Left lung (tissue), 10 donors: ENCODE results near the gene SYT9. TPM values are rescaled to one million over a fixed set of nuclear protein-coding genes. Genes with fewer than 3 reads are reported as not detected.

Source experiments
- ATAC-seq: fragments of 200-7000 bp; cut with Tn5 transposase; one replicate; pipeline ENCODE4 v1.9.1; 2020; ENCODE audit warnings: moderate library complexity
- DNase-seq, 4 donors: peaks; one replicate each; pipeline ENCODE4 v3.0.0-alpha.2; 2013 to 2020
- H3K27ac ChIP-seq, 2 donors: fragments of 200-600 bp; sonication (generic) in 1 of 2; one replicate each; pipeline versions ENCODE4 v1.5.0 to v1.8.0; 2020 to 2021
- H3K27me3 ChIP-seq, 2 donors: fragments of 200-600 bp; sonication (generic) in 1 of 2; one replicate each; pipeline versions ENCODE4 v1.5.0 to v1.8.0; 2020 to 2021
- H3K36me3 ChIP-seq, 2 donors: fragments of 200-600 bp; sonication (generic) in 1 of 2; one replicate each; pipeline versions ENCODE4 v1.5.0 to v1.8.0; 2020 to 2021
- H3K4me1 ChIP-seq, 2 donors: fragments of 200-600 bp; one replicate each; pipeline ENCODE4 v1.8.0; 2021
- H3K4me3 ChIP-seq, 2 donors: fragments of 200-600 bp; sonication (generic) in 1 of 2; one replicate each; pipeline versions ENCODE4 v1.5.0 to v1.8.0; 2020 to 2021; ENCODE audit warnings: mild to moderate bottlenecking in 1 of 2
- H3K9me3 ChIP-seq, 2 donors: fragments of 200-600 bp; sonication (generic) in 1 of 2; one replicate each; pipeline versions ENCODE4 v1.5.0 to v1.8.0; 2020 to 2021
- intact Hi-C, 2 donors: fragments of 100-400 bp; cut with DNase I; formaldehyde crosslinking; loops; one replicate each; pipeline versions ENCODE4 v1.11.2 to v1.14.2; 2022
- polyA plus RNA-seq, 6 donors: library from polyadenylated mRNA; unstranded; fragments of 120-200 nt; gene quantifications; one replicate each; pipeline ENCODE4 v1.2.1, GENCODE V29; 2013; ENCODE audit not compliant: insufficient read length in 6 of 6
- total RNA-seq, 2 donors: library from RNA; stranded (reverse); fragmentation: NEBNext Ultra II Directional; extraction: Animal tissue kit (Norgen Biotek cat#: 25700); gene quantifications; one replicate each; pipeline ENCODE4 v1.2.1, GENCODE V29; 2021
- TF ChIP-seq, protein P1 (sequence below), 2 donors: fragments of 200-600 bp; sonication (generic) in 1 of 2; IDR thresholded peaks; one replicate each; pipeline versions ENCODE4 v1.5.0 to v1.8.0; 2021; ENCODE audit warnings: antibody characterized with exemption in 2 of 2
- donor health status: DM: no; HTN: yes; CAD: no.
- donor health status: DM: no; HTN: no; CAD: no.

The SYT9 gene
- total and polyA plus RNA-seq, 8 donors = 0.10 to 0.20 (median 0.11) TPM; not detected in 1

DNA sequence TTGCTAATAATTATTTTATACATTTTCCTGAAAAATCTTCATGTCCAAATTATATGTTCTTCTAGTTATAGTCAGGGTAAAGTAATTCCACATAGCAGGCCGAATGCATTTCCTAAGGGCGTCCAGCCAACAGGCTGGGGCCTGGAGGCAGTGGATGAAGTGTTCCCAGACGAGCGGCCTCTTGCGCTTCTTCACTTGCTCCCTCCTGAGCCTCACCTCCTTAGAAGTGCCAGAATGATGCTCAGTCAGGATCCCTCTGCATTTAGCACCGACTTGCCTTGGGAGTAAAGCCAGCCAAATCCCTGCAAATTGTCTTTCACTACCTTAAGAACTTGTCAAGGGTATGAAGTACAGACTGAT is 235.1 kb downstream of the SYT9 start:
- peak overlapping the region; percentile 34 to 35 for H3K4me3 ChIP-seq

DNA sequence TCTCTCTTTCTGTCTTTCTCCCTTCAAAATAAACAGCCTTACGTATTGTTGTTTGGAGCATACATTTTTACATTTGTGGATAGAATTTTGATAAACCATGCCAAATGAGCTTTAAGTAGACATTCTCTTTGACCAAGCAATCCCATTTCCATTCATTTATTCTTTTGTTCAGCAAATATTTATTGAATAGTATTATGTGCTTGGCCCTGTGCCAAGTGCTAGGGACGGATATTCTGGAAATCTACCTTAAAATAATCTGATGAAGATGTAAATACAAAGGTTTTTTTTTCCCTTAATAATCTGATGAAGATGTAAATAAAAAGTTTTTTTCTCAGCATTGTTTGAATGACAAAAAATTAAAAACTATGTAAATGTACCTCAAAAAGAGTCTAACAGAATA is 235.7 kb downstream of the SYT9 start:
- Histone ChIP-seq H3K4me1 (peaks cover 0 to 6% of the 10 kb centered on the region in 2 donors), H3K27me3 (peaks cover 0 to 8% of the 10 kb centered on the region in 2 donors), H3K9me3 (no peaks in the 10 kb centered on the region), H3K36me3 (no peaks in the 10 kb centered on the region), H3K4me3 (peak overlapping the region in 1 of 2 donors; percentile 34), H3K27ac (no peak overlapping the region)
- TF ChIP-seq, protein P1, sequence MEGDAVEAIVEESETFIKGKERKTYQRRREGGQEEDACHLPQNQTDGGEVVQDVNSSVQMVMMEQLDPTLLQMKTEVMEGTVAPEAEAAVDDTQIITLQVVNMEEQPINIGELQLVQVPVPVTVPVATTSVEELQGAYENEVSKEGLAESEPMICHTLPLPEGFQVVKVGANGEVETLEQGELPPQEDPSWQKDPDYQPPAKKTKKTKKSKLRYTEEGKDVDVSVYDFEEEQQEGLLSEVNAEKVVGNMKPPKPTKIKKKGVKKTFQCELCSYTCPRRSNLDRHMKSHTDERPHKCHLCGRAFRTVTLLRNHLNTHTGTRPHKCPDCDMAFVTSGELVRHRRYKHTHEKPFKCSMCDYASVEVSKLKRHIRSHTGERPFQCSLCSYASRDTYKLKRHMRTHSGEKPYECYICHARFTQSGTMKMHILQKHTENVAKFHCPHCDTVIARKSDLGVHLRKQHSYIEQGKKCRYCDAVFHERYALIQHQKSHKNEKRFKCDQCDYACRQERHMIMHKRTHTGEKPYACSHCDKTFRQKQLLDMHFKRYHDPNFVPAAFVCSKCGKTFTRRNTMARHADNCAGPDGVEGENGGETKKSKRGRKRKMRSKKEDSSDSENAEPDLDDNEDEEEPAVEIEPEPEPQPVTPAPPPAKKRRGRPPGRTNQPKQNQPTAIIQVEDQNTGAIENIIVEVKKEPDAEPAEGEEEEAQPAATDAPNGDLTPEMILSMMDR (IDR thresholded peaks at IDR 0.05) = no peak
- DNase-seq = no peak
- no peak for ATAC-seq
- intact Hi-C loops = no loop called here

More for the DNA sequence above, 235.1 kb downstream of the SYT9 start:
- Histone ChIP-seq H3K36me3 (no peaks in the 10 kb centered on the region), H3K4me1 (peaks cover 0 to 6% of the 10 kb centered on the region in 2 donors), H3K9me3 (no peaks in the 10 kb centered on the region), H3K27ac (no peak overlapping the region), H3K27me3 (peaks cover 0 to 8% of the 10 kb centered on the region in 2 donors)
- TF ChIP-seq, protein P1 (IDR thresholded peaks at IDR 0.05) = no peak
- DNase-seq (peak in 2 of 4 donors; percentile 53 to 67), ATAC-seq (no peak)
- intact Hi-C loops = no loop called here

DNA sequence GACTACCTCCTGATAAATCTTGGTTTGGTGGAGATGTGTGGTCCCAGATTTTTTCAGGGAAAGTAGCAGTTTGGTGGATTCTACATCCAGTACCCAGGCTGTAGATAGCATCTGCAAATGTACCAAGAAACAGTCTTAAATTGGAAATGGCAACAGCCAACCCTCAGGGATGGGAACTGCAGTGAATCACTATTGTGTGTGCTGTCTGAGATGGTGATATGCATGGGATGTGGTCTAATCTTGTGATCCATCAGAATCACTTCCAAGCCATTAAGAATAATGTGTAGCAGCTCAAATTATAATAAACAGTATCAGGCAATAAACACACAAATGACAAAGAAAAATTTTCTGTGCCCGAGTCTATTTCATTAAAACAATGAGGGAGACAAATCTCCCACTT is 237.0 kb downstream of the SYT9 start:
- Histone ChIP-seq H3K9me3 (no peaks in the 10 kb centered on the region), H3K4me3 (no peak overlapping the region), H3K36me3 (no peaks in the 10 kb centered on the region), H3K27me3 (no peaks in the 10 kb centered on the region), H3K4me1 (peaks cover 0 to 6% of the 10 kb centered on the region in 2 donors), H3K27ac (no peak overlapping the region)
- DNase-seq (no peak), ATAC-seq (no peak)
- TF ChIP-seq, protein P1 (IDR thresholded peaks at IDR 0.05) = no peak
- intact Hi-C loops = no loop called here

DNA sequence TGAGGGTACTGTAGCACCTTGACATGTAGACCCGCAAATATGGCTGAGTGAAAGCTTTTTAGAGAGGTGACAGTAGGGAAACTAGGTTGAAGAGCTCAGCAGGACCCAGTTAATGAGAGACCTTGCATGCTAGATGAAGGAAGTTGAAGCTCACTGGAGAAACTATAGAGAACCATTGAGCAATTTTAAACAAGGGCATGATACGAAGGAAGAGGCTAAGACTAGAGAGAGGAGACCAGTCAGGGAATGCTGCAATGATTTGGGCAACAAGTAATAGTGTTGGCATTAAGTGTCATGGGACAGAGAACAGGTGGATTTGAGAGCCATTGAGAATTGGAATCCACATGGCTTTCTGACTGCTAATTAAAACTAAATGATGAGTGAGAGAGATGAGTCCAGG is 237.7 kb downstream of the SYT9 start:
- H3K9me3 ChIP-seq = no peaks in the 10 kb centered on the region
- no peaks in the 10 kb centered on the region for H3K36me3 ChIP-seq
- DNase-seq = no peak
- TF ChIP-seq, protein P1 (IDR thresholded peaks at IDR 0.05) = no peak
- H3K4me1 ChIP-seq = peaks cover 0 to 6% of the 10 kb centered on the region in 2 donors
- no peaks in the 10 kb centered on the region for H3K27me3 ChIP-seq
- ATAC-seq = no peak
- H3K27ac ChIP-seq = no peak overlapping the region
- intact Hi-C loops = no loop called here
- H3K4me3 ChIP-seq = no peak overlapping the region

DNA sequence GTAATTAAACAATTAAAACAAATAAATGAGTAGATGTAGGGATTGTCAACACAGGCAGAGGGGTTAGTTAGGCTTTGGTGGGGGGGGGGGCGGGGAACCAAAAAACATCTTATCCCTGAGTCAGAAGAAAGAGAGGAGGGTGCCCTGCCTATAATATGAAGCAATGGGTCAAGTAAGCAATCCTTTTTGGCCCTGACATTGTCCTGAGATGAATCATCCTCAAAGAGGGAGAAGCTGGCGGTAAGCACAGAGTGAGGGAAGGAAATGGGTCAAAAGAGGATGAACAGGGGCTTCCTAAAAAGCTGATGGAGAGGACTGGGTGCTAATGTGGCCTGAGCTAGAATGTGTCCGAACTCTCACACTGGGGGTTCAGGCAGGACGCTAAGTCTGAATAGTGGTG is 238.3 kb downstream of the SYT9 start:
- H3K4me3 ChIP-seq = no peak overlapping the region
- intact Hi-C loops = no loop called here
- peaks cover 0 to 6% of the 10 kb centered on the region in 2 donors for H3K4me1 ChIP-seq
- no peaks in the 10 kb centered on the region for H3K36me3 ChIP-seq
- DNase-seq (no peak), ATAC-seq (peak; percentile 53)
- TF ChIP-seq, protein P1 (IDR thresholded peaks at IDR 0.05) = no peak
- no peaks in the 10 kb centered on the region for H3K9me3 ChIP-seq
- H3K27ac ChIP-seq = no peak overlapping the region
- H3K27me3 ChIP-seq = no peaks in the 10 kb centered on the region
